ENCODE data around the gene GNB1L. TPM values are rescaled to one million over a fixed set of nuclear protein-coding genes. Genes with fewer than 3 reads are reported as not detected.

GNB1L gene
- total RNA-seq, 1 donor from 2014 or later, result 9.9 TPM

GRCh38 chr22:19871845-19872778 is 17.4 kb upstream of the GNB1L start:
- Mint-ChIP-seq H3K9me3 (no peaks in the 10 kb centered on the region), H3K4me3 (no peak overlapping the region), H3K4me1 (peaks cover 7% of the 10 kb centered on the region), H3K27ac (no peak overlapping the region), H3K36me3 (no peaks in the 10 kb centered on the region), H3K27me3 (ENCODE audit: low read depth) (no peaks in the 10 kb centered on the region)
- no peak for TF ChIP-seq CTCF (IDR thresholded peaks at IDR 0.05; ENCODE audit: unreplicated experiment)
- DNase-seq (ENCODE audit: low spot score in 2 of 2, unreplicated experiment in 2 of 2), result peak in 1 of 2 experiments; percentile 12

- TF ChIP-seq CTCF (IDR thresholded peaks at IDR 0.05; ENCODE audit: unreplicated experiment), result no peak
- H3K27ac Mint-ChIP-seq, result no peak overlapping the region
- H3K36me3 Mint-ChIP-seq, result no peaks in the 10 kb centered on the region
- no peaks in the 10 kb centered on the region for H3K9me3 Mint-ChIP-seq
- peak in 1 of 2 experiments; percentile 11 for DNase-seq (ENCODE audit: low spot score in 2 of 2, unreplicated experiment in 2 of 2)
- H3K4me3 Mint-ChIP-seq, result no peak overlapping the region
- H3K27me3 Mint-ChIP-seq (ENCODE audit: low read depth), result no peaks in the 10 kb centered on the region
- peaks cover 7% of the 10 kb centered on the region for H3K4me1 Mint-ChIP-seq
Measured at GRCh38 chr22:19871023-19871844, 16.6 kb upstream of the GNB1L start.

- H3K27me3 Mint-ChIP-seq (ENCODE audit: low read depth), result no peaks in the 10 kb centered on the region
- H3K4me3 Mint-ChIP-seq, result no peak overlapping the region
- H3K4me1 Mint-ChIP-seq, result peaks cover 9% of the 10 kb centered on the region
- H3K27ac Mint-ChIP-seq, result no peak overlapping the region
- TF ChIP-seq CTCF (IDR thresholded peaks at IDR 0.05; ENCODE audit: unreplicated experiment), result no peak
- no peaks in the 10 kb centered on the region for H3K36me3 Mint-ChIP-seq
- peak in 1 of 2 experiments; percentile 18 for DNase-seq (ENCODE audit: low spot score in 2 of 2, unreplicated experiment in 2 of 2)
- H3K9me3 Mint-ChIP-seq, result no peaks in the 10 kb centered on the region
Measured at GRCh38 chr22:19870153-19871022, 15.7 kb upstream of the GNB1L start.

GRCh38 chr22:19869497-19870152 is 15.0 kb upstream of the GNB1L start:
- Mint-ChIP-seq H3K27ac (no peak overlapping the region), H3K4me1 (peaks cover 13% of the 10 kb centered on the region), H3K9me3 (no peaks in the 10 kb centered on the region), H3K27me3 (ENCODE audit: low read depth) (no peaks in the 10 kb centered on the region), H3K36me3 (no peaks in the 10 kb centered on the region), H3K4me3 (no peak overlapping the region)
- TF ChIP-seq CTCF (IDR thresholded peaks at IDR 0.05; ENCODE audit: unreplicated experiment), result no peak
- DNase-seq (ENCODE audit: low spot score in 2 of 2, unreplicated experiment in 2 of 2), result peak in 1 of 2 experiments; percentile 7

Measured in mesothelial cell of epicardium (in vitro differentiated cells).